ENCODE measurements around the gene DUS2. TPM values are rescaled to one million over a fixed set of nuclear protein-coding genes. Genes with fewer than 3 reads are reported as not detected.
"Not testable (repeated sequence)": the region's sequence is repeated elsewhere in the genome, so short reads cannot be mapped to it uniquely, and the experiment has no call there.

Gene DUS2
- polyA plus RNA-seq, 12 donors: 9.8 to 13.9 (median 11.8) TPM; not detected in 2

DNA sequence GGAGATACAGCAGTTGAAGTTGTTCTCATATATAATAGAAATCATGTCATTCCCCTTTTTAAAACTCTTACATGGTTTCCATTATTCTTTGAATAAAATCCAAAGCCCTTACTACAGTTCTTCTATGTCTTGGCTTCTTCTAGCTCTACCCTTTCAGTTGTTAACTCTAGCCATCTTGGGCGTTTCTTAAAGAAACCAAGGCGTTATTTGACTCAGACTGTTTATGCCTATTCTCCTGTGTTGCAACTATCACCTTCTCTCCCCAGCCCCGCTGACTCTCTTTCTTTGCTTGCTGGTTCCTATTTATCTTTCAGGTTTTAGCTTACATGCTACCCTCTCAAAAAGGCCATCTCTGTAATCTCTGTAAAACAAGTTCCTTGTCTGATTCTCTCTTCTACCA is 94.8 kb downstream of the DUS2 start:
- DNase-seq: no peak

DNA sequence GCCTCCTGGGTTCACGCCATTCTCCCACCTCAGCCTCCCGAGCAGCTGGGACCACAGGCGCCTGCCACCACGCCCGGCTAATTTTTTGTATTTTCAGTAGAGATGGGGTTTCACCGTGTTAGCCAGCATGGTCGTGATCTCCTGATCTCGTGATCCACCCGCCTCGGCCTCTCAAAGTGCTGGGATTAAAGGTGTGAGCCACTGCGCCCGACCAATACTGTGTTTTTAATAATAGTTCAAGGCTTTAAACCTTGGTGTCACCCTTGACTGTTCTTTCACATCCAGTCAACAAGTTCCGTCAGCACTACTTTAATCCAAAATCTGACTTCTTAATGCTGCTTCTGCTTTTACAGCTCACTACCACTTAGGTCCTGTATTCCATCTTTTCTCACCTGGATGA is 95.9 kb downstream of the DUS2 start:
- DNase-seq: not testable (repeated sequence)

DNA sequence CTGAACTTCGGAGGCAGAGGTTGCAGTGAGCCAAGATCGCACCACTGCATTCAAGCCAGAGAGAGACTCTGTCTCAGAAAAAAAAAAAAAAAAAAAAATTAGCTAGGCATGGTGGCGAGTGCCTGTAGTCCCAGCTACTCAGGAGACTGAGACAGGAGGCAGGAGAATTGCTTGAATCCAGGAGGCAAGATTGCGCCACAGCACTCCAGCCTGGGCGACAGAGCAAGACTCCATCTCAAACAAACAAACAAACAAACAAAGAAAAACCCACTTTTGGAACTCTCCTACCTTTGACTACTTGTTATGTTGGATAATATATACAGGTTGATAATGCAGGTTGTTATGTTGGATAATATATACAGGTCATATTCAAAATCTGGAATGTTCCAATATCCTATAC is 97.4 kb downstream of the DUS2 start:
- DNase-seq: not testable (repeated sequence)

DNA sequence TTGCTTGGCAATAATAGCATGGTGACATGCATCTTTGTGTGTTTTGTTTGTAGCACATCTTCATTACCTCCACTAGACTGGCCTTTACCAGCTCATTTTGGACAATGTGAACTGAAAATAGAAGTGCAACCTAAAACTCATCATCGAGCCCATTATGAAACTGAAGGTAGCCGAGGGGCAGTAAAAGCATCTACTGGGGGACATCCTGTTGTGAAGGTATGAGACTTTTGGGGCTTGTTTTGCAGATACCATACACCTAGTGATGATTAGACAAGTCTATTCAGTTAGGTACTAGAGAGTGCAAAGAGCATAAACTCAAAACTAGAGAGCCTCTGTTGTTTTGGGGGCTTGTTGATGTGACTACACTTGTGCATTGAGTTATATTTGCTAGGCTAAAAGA is 103.3 kb downstream of the DUS2 start:
- no peak for DNase-seq

DNA sequence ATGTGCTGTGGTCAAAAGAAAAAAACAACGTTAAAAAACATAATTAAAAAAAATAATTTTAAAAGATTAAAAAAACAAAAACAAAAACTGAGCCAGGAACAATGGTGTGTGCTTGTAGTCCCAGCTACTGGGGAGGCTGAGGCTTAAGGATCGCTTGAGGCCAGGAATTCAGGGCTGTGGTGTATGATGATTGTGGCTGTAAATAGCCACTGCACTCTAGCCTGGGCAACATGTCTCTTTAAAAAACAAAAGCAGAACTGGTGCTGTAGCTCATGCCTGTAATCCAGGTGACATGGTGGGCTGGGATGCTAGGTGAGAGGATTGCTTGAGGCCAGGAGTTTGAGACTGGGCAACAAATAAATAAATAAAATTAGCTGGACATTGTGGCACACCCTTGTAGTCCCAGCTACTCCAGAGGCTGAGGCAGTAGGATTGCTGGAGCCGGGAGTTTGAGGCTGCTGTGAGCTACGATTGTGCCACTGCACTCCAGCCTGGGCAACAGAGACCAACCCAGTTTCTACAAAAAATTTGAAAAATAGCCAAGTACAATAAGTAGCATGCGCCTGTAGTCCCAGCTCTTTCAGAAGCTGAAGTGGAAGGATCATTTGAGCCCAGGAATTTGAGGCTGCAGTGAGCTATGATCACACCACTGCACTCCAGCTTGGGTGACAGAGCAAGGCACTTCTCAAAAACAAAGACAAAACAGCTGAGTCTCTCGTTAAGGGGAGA is 105.7 kb downstream of the DUS2 start:
- no peak for DNase-seq

Other genes with a start within 250 kb of the DUS2 start
- 10 to 100 TPM in 11 of 12 donors, not detected in 1; 15.0 to 31.8 (median 21.2) TPM for gene RANBP10, start 216.7 kb upstream of the DUS2 start, polyA plus RNA-seq (ENCODE audit: insufficient read length in 12 of 12)
- 1 to 10 TPM in 7 of 12 donors, under 1 TPM in 3, not detected in 2; 0.83 to 5.0 (median 1.3) TPM for gene TSNAXIP1, start 216.4 kb upstream of the DUS2 start, polyA plus RNA-seq (ENCODE audit: insufficient read length in 12 of 12)
- gene THAP11, start 181.0 kb upstream of the DUS2 start, polyA plus RNA-seq (ENCODE audit: insufficient read length in 12 of 12): 10 to 100 TPM in 11 of 12 donors, not detected in 1; 11.8 to 25.6 (median 22.2) TPM
- 1,000 to 10,000 TPM in 1 of 12 donors, 100 to 1,000 TPM in 11; 111 to 1,287 (median 122) TPM for gene NUTF2, start 176.4 kb upstream of the DUS2 start, polyA plus RNA-seq (ENCODE audit: insufficient read length in 12 of 12)
- gene CENPT, start 175.6 kb upstream of the DUS2 start, polyA plus RNA-seq (ENCODE audit: insufficient read length in 12 of 12): 10 to 100 TPM in 11 of 12 donors, not detected in 1; 27.3 to 61.6 (median 32.4) TPM
- gene EDC4, start 150.2 kb upstream of the DUS2 start, polyA plus RNA-seq (ENCODE audit: insufficient read length in 12 of 12): 100 to 1,000 TPM in 5 of 12 donors, 10 to 100 TPM in 7; 40.4 to 146 (median 96.8) TPM
- gene NRN1L, start 138.4 kb upstream of the DUS2 start, polyA plus RNA-seq (ENCODE audit: insufficient read length in 12 of 12): 1 to 10 TPM in 1 of 12 donors, under 1 TPM in 6, not detected in 5; 0.37 to 1.7 (median 0.74) TPM
- gene PSKH1, start 130.0 kb upstream of the DUS2 start, polyA plus RNA-seq (ENCODE audit: insufficient read length in 12 of 12): 10 to 100 TPM in 11 of 12 donors, not detected in 1; 15.6 to 32.5 (median 21.0) TPM
- gene CTRL, start 91.4 kb upstream of the DUS2 start, polyA plus RNA-seq (ENCODE audit: insufficient read length in 12 of 12): 1 to 10 TPM in 10 of 12 donors, not detected in 2; 1.2 to 5.8 (median 4.3) TPM
- 10 to 100 TPM in 11 of 12 donors, not detected in 1; 18.9 to 28.5 (median 23.1) TPM for gene PSMB10, start 86.4 kb upstream of the DUS2 start, polyA plus RNA-seq (ENCODE audit: insufficient read length in 12 of 12)
- gene LCAT, start 79.2 kb upstream of the DUS2 start, polyA plus RNA-seq (ENCODE audit: insufficient read length in 12 of 12): 10 to 100 TPM in 11 of 12 donors, not detected in 1; 15.7 to 39.5 (median 18.8) TPM
- gene SLC12A4, start 54.6 kb upstream of the DUS2 start, polyA plus RNA-seq (ENCODE audit: insufficient read length in 12 of 12): 10 to 100 TPM in 11 of 12 donors, not detected in 1; 28.2 to 51.5 (median 40.7) TPM
- gene DPEP3, start 42.8 kb upstream of the DUS2 start, polyA plus RNA-seq (ENCODE audit: insufficient read length in 12 of 12): under 1 TPM in 2 of 12 donors, not detected in 10; 0.08 to 0.13 TPM
- 1 to 10 TPM in 6 of 12 donors, under 1 TPM in 4, not detected in 2; 0.63 to 2.2 (median 1.3) TPM for gene DPEP2, start 23.8 kb upstream of the DUS2 start, polyA plus RNA-seq (ENCODE audit: insufficient read length in 12 of 12)
- not detected for gene DPEP2NB, start 7.4 kb upstream of the DUS2 start, polyA plus RNA-seq (ENCODE audit: insufficient read length in 12 of 12)
- gene DDX28, start 52 bp upstream of the DUS2 start, polyA plus RNA-seq (ENCODE audit: insufficient read length in 12 of 12): 1 to 10 TPM in 10 of 12 donors, not detected in 2; 3.7 to 6.5 (median 5.3) TPM
- gene NFATC3, start 62.1 kb downstream of the DUS2 start, polyA plus RNA-seq (ENCODE audit: insufficient read length in 12 of 12): 10 to 100 TPM in 11 of 12 donors, not detected in 1; 28.3 to 34.3 (median 30.7) TPM
- gene ESRP2, start 212.8 kb downstream of the DUS2 start, polyA plus RNA-seq (ENCODE audit: insufficient read length in 12 of 12): 10 to 100 TPM in 1 of 12 donors, 1 to 10 TPM in 4, under 1 TPM in 6, not detected in 1; 0.31 to 31.4 (median 0.78) TPM
- 10 to 100 TPM in 11 of 12 donors, not detected in 1; 14.3 to 42.3 (median 27.0) TPM for gene PLA2G15, start 222.1 kb downstream of the DUS2 start, polyA plus RNA-seq (ENCODE audit: insufficient read length in 12 of 12)
- 10 to 100 TPM in 6 of 12 donors, 1 to 10 TPM in 5, not detected in 1; 5.5 to 21.5 (median 10.1) TPM for gene SLC7A6, start 241.2 kb downstream of the DUS2 start, polyA plus RNA-seq (ENCODE audit: insufficient read length in 12 of 12)

All from muscle of arm (tissue), 12 donors.